Measurements from ENCODE around the gene RYK. TPM values are rescaled to one million over a fixed set of nuclear protein-coding genes. Genes with fewer than 3 reads are reported as not detected.

Gene RYK
- polyA plus RNA-seq, 1 of the 3 experiments (the other 2 are of a cell fraction): 25.9 TPM

GRCh38 chr3:134284438-134284837, 33.8 kb upstream of the RYK start:
- POLR2A ChIA-PET: no interaction called here
- H2AFZ ChIP-seq (ENCODE audit: low read depth): no peak overlapping the region
- CTCF ChIA-PET: interaction anchor here (1.1 kb wide), 1 partner anchor 23 kb away, joined by 3 read pairs; no protein-coding TSS in a partner anchor

DNA sequence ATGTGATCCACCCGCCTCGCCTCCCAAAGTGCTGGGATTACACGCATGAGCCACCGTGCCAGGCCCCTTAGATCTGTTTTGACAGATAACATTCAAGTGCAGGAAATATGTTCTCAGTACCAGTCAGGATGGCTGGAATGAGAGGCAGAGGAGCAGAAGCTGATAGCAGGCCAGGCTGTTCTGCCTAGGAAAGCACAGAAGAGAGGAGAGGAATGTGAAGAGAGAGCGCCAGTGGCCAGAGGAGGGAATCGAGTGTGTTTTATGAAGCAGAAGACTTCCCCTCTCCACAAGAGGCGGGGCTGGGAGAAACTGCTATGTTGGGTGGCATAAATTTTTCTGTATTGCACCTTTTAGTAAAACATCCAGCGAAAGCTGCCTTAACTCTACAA, 32.0 kb upstream of the RYK start:
- H4K20me1 ChIP-seq (ENCODE audit: insufficient read depth): no peaks in the 10 kb centered on the region
- H3F3A ChIP-seq (replicated peaks; ENCODE audit: insufficient read depth): peaks cover 5% of the 10 kb centered on the region
- ChIA-PET POLR2A (no interaction called here), CTCF (no interaction called here)
- DNase-seq: no peak
- no peaks in the 10 kb centered on the region for H3K4me1 ChIP-seq (ENCODE audit: control insufficient read depth in 1 of 2, insufficient read depth in 2 of 2, low read depth in 1 of 2, low read length in 1 of 2)
- H3K9me3 ChIP-seq: no peaks in the 10 kb centered on the region
- no peak overlapping the region for H3K4me3 ChIP-seq (ENCODE audit: low read depth in 2 of 2, low read length in 1 of 2)
- H3K27me3 ChIP-seq (ENCODE audit: insufficient read depth): no peaks in the 10 kb centered on the region
- H3K79me2 ChIP-seq (ENCODE audit: insufficient read depth): no peaks in the 10 kb centered on the region
- H3K27ac ChIP-seq (ENCODE audit: low read depth in 2 of 2, low read length in 1 of 2): no peak overlapping the region
- H3K4me2 ChIP-seq: no peak overlapping the region
- H2AFZ ChIP-seq (ENCODE audit: low read depth): no peak overlapping the region
- WGBS (ENCODE audit: low lambda C conversion rate): 83% methylated on average over 8 of the region's 8 CpGs
- no peak overlapping the region for H3K9ac ChIP-seq
- no peaks in the 10 kb centered on the region for H3K36me3 ChIP-seq (replicated peaks in 1 of 2; ENCODE audit: control insufficient read depth in 1 of 2, insufficient read depth in 2 of 2, low read length in 1 of 2)
- no peaks in the 10 kb centered on the region for H3K9me2 ChIP-seq
- TF ChIP-seq ELF1 (IDR thresholded peaks at IDR 0.05) (no peak), MEF2A (IDR thresholded peaks at IDR 0.05; ENCODE audit: borderline replicate concordance, low read depth) (no peak), JUND (IDR thresholded peaks at IDR 0.05) (no peak), FOSL2 (IDR thresholded peaks at IDR 0.05; ENCODE audit: borderline replicate concordance, low read depth) (no peak), EZH2phosphoT487 (IDR thresholded peaks at IDR 0.05; ENCODE audit: borderline replicate concordance, low read depth) (no peak), IRF3 (IDR thresholded peaks at IDR 0.05; ENCODE audit: low read depth, low read length) (no peak), TCF12 (IDR thresholded peaks at IDR 0.05) (no peak), TAF1 (IDR thresholded peaks at IDR 0.05; ENCODE audit: borderline replicate concordance, low read depth, low read length) (no peak)
- TF ChIP-seq, protein P1, sequence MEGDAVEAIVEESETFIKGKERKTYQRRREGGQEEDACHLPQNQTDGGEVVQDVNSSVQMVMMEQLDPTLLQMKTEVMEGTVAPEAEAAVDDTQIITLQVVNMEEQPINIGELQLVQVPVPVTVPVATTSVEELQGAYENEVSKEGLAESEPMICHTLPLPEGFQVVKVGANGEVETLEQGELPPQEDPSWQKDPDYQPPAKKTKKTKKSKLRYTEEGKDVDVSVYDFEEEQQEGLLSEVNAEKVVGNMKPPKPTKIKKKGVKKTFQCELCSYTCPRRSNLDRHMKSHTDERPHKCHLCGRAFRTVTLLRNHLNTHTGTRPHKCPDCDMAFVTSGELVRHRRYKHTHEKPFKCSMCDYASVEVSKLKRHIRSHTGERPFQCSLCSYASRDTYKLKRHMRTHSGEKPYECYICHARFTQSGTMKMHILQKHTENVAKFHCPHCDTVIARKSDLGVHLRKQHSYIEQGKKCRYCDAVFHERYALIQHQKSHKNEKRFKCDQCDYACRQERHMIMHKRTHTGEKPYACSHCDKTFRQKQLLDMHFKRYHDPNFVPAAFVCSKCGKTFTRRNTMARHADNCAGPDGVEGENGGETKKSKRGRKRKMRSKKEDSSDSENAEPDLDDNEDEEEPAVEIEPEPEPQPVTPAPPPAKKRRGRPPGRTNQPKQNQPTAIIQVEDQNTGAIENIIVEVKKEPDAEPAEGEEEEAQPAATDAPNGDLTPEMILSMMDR (IDR thresholded peaks at IDR 0.05): no peak

More at GRCh38 chr3:134284438-134284837, 33.8 kb upstream of the RYK start:
- H3K9ac ChIP-seq: no peak overlapping the region
- H3K9me3 ChIP-seq: no peaks in the 10 kb centered on the region
- H3K27me3 ChIP-seq (ENCODE audit: insufficient read depth): no peaks in the 10 kb centered on the region
- peaks cover 5% of the 10 kb centered on the region for H3F3A ChIP-seq (replicated peaks; ENCODE audit: insufficient read depth)
- H3K27ac ChIP-seq (ENCODE audit: low read depth in 2 of 2, low read length in 1 of 2): no peak overlapping the region
- no peak overlapping the region for H3K4me2 ChIP-seq
- H3K4me1 ChIP-seq (ENCODE audit: control insufficient read depth in 1 of 2, insufficient read depth in 2 of 2, low read depth in 1 of 2, low read length in 1 of 2): no peaks in the 10 kb centered on the region
- H3K79me2 ChIP-seq (ENCODE audit: insufficient read depth): no peaks in the 10 kb centered on the region
- no peak overlapping the region for H3K4me3 ChIP-seq (ENCODE audit: low read depth in 2 of 2, low read length in 1 of 2)
- no peaks in the 10 kb centered on the region for H3K36me3 ChIP-seq (replicated peaks in 1 of 2; ENCODE audit: control insufficient read depth in 1 of 2, insufficient read depth in 2 of 2, low read length in 1 of 2)
- TF ChIP-seq FOXJ3 (CRISPR knock-in tag; IDR thresholded peaks at IDR 0.05): no peak
- no peak for TF ChIP-seq MEF2A (IDR thresholded peaks at IDR 0.05; ENCODE audit: borderline replicate concordance, low read depth)
- no peak for TF ChIP-seq YY1 (IDR thresholded peaks at IDR 0.05; ENCODE audit: low read depth)
- no peak for TF ChIP-seq USF2 (IDR thresholded peaks at IDR 0.05; ENCODE audit: borderline replicate concordance, low read depth, low read length)
- TF ChIP-seq ELF1 (IDR thresholded peaks at IDR 0.05): no peak
- TF ChIP-seq NFIC (IDR thresholded peaks at IDR 0.05; ENCODE audit: borderline replicate concordance): no peak
- TF ChIP-seq GABPA (IDR thresholded peaks at IDR 0.05; ENCODE audit: low read depth): no peak
- no peak for TF ChIP-seq GATA2 (CRISPR knock-in tag; IDR thresholded peaks at IDR 0.05)
- no peak for TF ChIP-seq USF1 (IDR thresholded peaks at IDR 0.05; ENCODE audit: borderline replicate concordance, low read depth)
- TF ChIP-seq EP300 (IDR thresholded peaks at IDR 0.05; ENCODE audit: borderline replicate concordance in 1 of 2, low read depth in 1 of 2, low read length in 1 of 2): no peak
- TF ChIP-seq MAX (IDR thresholded peaks at IDR 0.05; ENCODE audit: low read depth): no peak
- no peak for TF ChIP-seq TEAD4 (IDR thresholded peaks at IDR 0.05; ENCODE audit: borderline replicate concordance, insufficient read depth)
- TF ChIP-seq SIN3A (IDR thresholded peaks at IDR 0.05; ENCODE audit: borderline replicate concordance, low read depth, low read length): no peak
- no peak for TF ChIP-seq RAD21 (IDR thresholded peaks at IDR 0.05; ENCODE audit: low read length)
- TF ChIP-seq IRF3 (IDR thresholded peaks at IDR 0.05; ENCODE audit: low read depth, low read length): no peak
- TF ChIP-seq SMC3 (IDR thresholded peaks at IDR 0.05; ENCODE audit: low read depth, low read length): no peak
- no peak for TF ChIP-seq TCF12 (IDR thresholded peaks at IDR 0.05)
- WGBS (ENCODE audit: low lambda C conversion rate): 64% methylated on average over 4 of the region's 6 CpGs
- no peak for DNase-seq
- no peaks in the 10 kb centered on the region for H3K9me2 ChIP-seq
- no peaks in the 10 kb centered on the region for H4K20me1 ChIP-seq (ENCODE audit: insufficient read depth)
